Right lobe of liver (tissue), 6 donors: ENCODE data around the gene TRPC3. TPM values are rescaled to one million over a fixed set of nuclear protein-coding genes. Genes with fewer than 3 reads are reported as not detected.

ENCODE experiments used
- ATAC-seq, 4 donors: fragments of 200-7000 bp; cut with Tn5 transposase; one replicate each; pipeline ENCODE4 v1.9.1; 2020; ENCODE audit warnings: mild to moderate bottlenecking in 4 of 4, moderate library complexity in 4 of 4
- DNase-seq, 3 donors: peaks; one replicate each; pipeline ENCODE4 v3.0.0-alpha.2; 2020
- H3K27ac ChIP-seq, 3 donors: fragments of 200-600 bp; one replicate each; pipeline ENCODE4 v1.8.0; 2022
- H3K27me3 ChIP-seq, 2 donors: fragments of 200-600 bp; one replicate each; pipeline ENCODE4 v1.8.0; 2022
- H3K36me3 ChIP-seq, 4 donors: fragments of 200-600 bp; sonication (generic) in 1 of 4; one replicate each; pipeline versions ENCODE4 v1.5.1 to v1.8.0; 2017 to 2022; ENCODE audit warnings: control low read depth in 1 of 4
- H3K4me1 ChIP-seq, 4 donors: fragments of 200-600 bp; sonication (generic) in 1 of 4; one replicate each; pipeline versions ENCODE4 v1.5.1 to v1.8.0; 2017 to 2022; ENCODE audit warnings: control low read depth in 1 of 4
- H3K4me3 ChIP-seq, 3 donors: fragments of 200-600 bp; one replicate each; pipeline ENCODE4 v1.8.0; 2022
- H3K9me3 ChIP-seq, 4 donors: fragments of 200-600 bp; sonication (generic) in 1 of 4; one replicate each; pipeline versions ENCODE4 v1.5.1 to v1.8.0; 2017 to 2022; ENCODE audit warnings: control low read depth in 1 of 4
- POLR2A ChIP-seq: fragments of 450-650 bp; IDR thresholded peaks from one replicate; pipeline ENCODE4 v1.6.1; 2017; ENCODE audit warnings: antibody characterized with exemption, mild to moderate bottlenecking
- WGBS: methylation state at CpG from one replicate; pipeline ENCODE4 v1.1.6; 2018; ENCODE audit warnings: low coverage, low lambda C conversion rate; ENCODE audit not compliant: insufficient coverage; ENCODE audit errors: missing lambda C conversion rate; 5-methylcytosine and 5-hydroxymethylcytosine counted together
- intact Hi-C, 2 donors: fragments of 100-400 bp; cut with DNase I; formaldehyde crosslinking; loops; one replicate each; pipeline versions ENCODE4 v1.11.2 to v1.14.1; 2022
- total RNA-seq, 6 experiments: library from RNA; depleted of rRNA in 2 of 6; stranded (reverse); fragments of >200 nt in 2 of 6; fragmentation: NEBNext Ultra II Directional in 3 of 6; extraction: Animal tissue kit (Norgen Biotek cat#: 25700) in 3 of 6; gene quantifications; one replicate each; pipeline versions ENCODE4 v1.1.0 to v1.2.4, GENCODE V29; 2016 to 2023
- TF ChIP-seq, protein P1 (sequence below), 4 donors: fragments of 200-600 bp in 3 of 4; fragments of 450-650 bp in 1 of 4; IDR thresholded peaks; one replicate each; pipeline versions ENCODE4 v1.5.1 to v1.8.0; 2016 to 2022; ENCODE audit warnings: antibody characterized with exemption in 4 of 4, mild to moderate bottlenecking in 2 of 4
- donor health status: DM: no; HTN: yes; CAD: no.
- donor health status: DM: no; HTN: no; CAD: no.
- donor health status: DM: no; HTN: no; CAD: no.
- donor health status: DM: no; HTN: yes; CAD: no.
- donor health status: DM: no; HTN: yes; CAD: no.

Gene TRPC3
- total RNA-seq, 6 experiments from 2014 or later, result 0.09 to 0.10 TPM; not detected in 4

GRCh38 chr4:121978172-121978516 lies 26.3 kb upstream of the TRPC3 start:
- H3K27me3 ChIP-seq, result no peaks in the 10 kb centered on the region
- H3K4me3 ChIP-seq, result no peak overlapping the region
- H3K9me3 ChIP-seq, result no peaks in the 10 kb centered on the region
- no peaks in the 10 kb centered on the region for H3K36me3 ChIP-seq
- ATAC-seq (no peak), DNase-seq (no peak)
- 80% methylated on average over 1 of the region's 2 CpGs for WGBS
- no peak overlapping the region for H3K27ac ChIP-seq
- H3K4me1 ChIP-seq, result no peaks in the 10 kb centered on the region
- intact Hi-C loops, result no loop called here
- no peak for TF ChIP-seq POLR2A
- TF ChIP-seq, protein P1, sequence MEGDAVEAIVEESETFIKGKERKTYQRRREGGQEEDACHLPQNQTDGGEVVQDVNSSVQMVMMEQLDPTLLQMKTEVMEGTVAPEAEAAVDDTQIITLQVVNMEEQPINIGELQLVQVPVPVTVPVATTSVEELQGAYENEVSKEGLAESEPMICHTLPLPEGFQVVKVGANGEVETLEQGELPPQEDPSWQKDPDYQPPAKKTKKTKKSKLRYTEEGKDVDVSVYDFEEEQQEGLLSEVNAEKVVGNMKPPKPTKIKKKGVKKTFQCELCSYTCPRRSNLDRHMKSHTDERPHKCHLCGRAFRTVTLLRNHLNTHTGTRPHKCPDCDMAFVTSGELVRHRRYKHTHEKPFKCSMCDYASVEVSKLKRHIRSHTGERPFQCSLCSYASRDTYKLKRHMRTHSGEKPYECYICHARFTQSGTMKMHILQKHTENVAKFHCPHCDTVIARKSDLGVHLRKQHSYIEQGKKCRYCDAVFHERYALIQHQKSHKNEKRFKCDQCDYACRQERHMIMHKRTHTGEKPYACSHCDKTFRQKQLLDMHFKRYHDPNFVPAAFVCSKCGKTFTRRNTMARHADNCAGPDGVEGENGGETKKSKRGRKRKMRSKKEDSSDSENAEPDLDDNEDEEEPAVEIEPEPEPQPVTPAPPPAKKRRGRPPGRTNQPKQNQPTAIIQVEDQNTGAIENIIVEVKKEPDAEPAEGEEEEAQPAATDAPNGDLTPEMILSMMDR (IDR thresholded peaks at IDR 0.05), result no peak

GRCh38 chr4:121977251-121978171 lies 25.7 kb upstream of the TRPC3 start:
- TF ChIP-seq, protein P1 (IDR thresholded peaks at IDR 0.05), result no peak
- TF ChIP-seq POLR2A, result no peak
- no peak overlapping the region for H3K27ac ChIP-seq
- H3K27me3 ChIP-seq, result no peaks in the 10 kb centered on the region
- DNase-seq (no peak), ATAC-seq (peak in 2 of 4 donors; percentile 17 to 28)
- no peaks in the 10 kb centered on the region for H3K4me1 ChIP-seq
- no peaks in the 10 kb centered on the region for H3K9me3 ChIP-seq
- no peak overlapping the region for H3K4me3 ChIP-seq
- intact Hi-C loops, result no loop called here
- WGBS, result 52% methylated on average over 8 of the region's 9 CpGs
- no peaks in the 10 kb centered on the region for H3K36me3 ChIP-seq

DNA sequence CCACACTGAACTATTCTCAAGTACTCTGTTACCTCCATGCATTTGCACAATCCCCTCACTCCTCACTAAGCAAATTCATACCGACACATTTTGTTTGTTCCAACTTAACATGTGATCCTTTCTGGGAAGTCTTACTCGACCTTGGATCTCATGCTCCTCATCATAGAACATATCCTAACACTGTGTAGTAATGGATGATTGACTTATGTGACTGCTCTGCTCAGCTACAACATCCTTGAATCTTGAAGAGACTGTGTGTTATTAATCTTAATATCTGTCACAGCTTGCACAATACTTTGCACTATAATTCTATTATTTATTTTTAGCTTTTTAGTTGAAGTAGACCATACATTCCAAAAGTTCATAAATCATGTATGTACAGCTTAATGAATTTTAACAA lies 23.9 kb upstream of the TRPC3 start:
- no peak for TF ChIP-seq POLR2A
- TF ChIP-seq, protein P1 (IDR thresholded peaks at IDR 0.05), result no peak
- intact Hi-C loops, result no loop called here
- Histone ChIP-seq H3K9me3 (no peaks in the 10 kb centered on the region), H3K27ac (no peak overlapping the region), H3K36me3 (no peaks in the 10 kb centered on the region), H3K4me3 (no peak overlapping the region), H3K27me3 (no peaks in the 10 kb centered on the region), H3K4me1 (no peaks in the 10 kb centered on the region)
- ATAC-seq, result no peak
- 36% methylated on average over 2 of the region's 2 CpGs for WGBS
- DNase-seq, result no peak

DNA sequence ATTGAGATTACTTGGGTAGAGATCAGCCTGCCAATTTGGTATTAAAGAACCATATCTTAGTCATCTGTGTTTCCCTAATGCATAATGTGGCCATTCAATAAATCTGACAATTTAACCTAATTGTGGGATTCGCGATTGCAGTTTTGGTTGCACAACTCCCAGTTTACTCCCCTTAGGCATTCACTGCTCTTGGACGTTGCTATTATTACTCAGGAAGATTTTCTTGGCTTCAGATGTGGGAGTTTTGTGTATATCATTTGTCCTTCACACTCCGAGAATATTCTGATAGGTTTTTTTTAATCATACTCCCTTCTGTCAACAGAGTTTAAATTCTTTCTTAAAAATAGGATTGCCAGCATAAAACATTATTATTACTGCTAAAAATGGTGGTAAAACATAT lies 22.0 kb upstream of the TRPC3 start:
- ATAC-seq (no peak), DNase-seq (no peak)
- TF ChIP-seq POLR2A, result no peak
- TF ChIP-seq, protein P1 (IDR thresholded peaks at IDR 0.05), result no peak
- Histone ChIP-seq H3K27me3 (peaks cover 0 to 2% of the 10 kb centered on the region in 2 donors), H3K4me3 (no peak overlapping the region), H3K27ac (no peak overlapping the region), H3K36me3 (no peaks in the 10 kb centered on the region), H3K9me3 (no peaks in the 10 kb centered on the region), H3K4me1 (no peaks in the 10 kb centered on the region)
- intact Hi-C loops, result no loop called here
- WGBS, result 57% methylated on average over 4 of the region's 4 CpGs
